Liver (tissue), 9 donors: ENCODE data around the gene IRF2BP2. TPM values are rescaled to one million over a fixed set of nuclear protein-coding genes. Genes with fewer than 3 reads are reported as not detected.

Experiments used
- DNase-seq: peaks from one replicate; pipeline ENCODE4 v3.0.0-alpha.2; 2017; ENCODE audit warnings: low spot score
- H3K27ac ChIP-seq, 2 donors: one replicate each; pipeline ENCODE4 v1.7.0; 2013; ENCODE audit warnings: inconsistent platforms in 2 of 2, low read length in 2 of 2, control low read depth in 1 of 2, low read depth in 1 of 2, mild to moderate bottlenecking in 1 of 2
- H3K27me3 ChIP-seq, 4 donors: one replicate each; pipeline versions ENCODE4 v1.6.1 to v1.7.0; 2013; ENCODE audit warnings: low read length in 3 of 4, inconsistent platforms in 1 of 4, mild to moderate bottlenecking in 1 of 4, moderate library complexity in 1 of 4; ENCODE audit not compliant: control insufficient read depth in 4 of 4, insufficient read depth in 4 of 4
- H3K36me3 ChIP-seq, 4 donors: one replicate each; pipeline versions ENCODE4 v1.6.1 to v1.7.0; 2013; ENCODE audit warnings: low read length in 3 of 4, mild to moderate bottlenecking in 3 of 4, low read depth in 1 of 4, moderate library complexity in 1 of 4; ENCODE audit not compliant: control insufficient read depth in 4 of 4, insufficient read depth in 3 of 4
- H3K4me1 ChIP-seq, 4 donors: one replicate each; pipeline versions ENCODE4 v1.6.1 to v1.7.0; 2013; ENCODE audit warnings: low read length in 3 of 4, mild to moderate bottlenecking in 3 of 4, moderate library complexity in 1 of 4; ENCODE audit not compliant: control insufficient read depth in 4 of 4, insufficient read depth in 4 of 4
- H3K4me3 ChIP-seq, 3 donors: one replicate each; pipeline versions ENCODE4 v1.6.1 to v1.7.0; 2013; ENCODE audit warnings: low read length in 3 of 3, control low read depth in 1 of 3, low read depth in 1 of 3, mild to moderate bottlenecking in 1 of 3
- H3K9ac ChIP-seq, 2 donors: one replicate each; pipeline ENCODE4 v1.7.0; 2013; ENCODE audit warnings: low read length in 2 of 2, mild to moderate bottlenecking in 2 of 2, moderate library complexity in 2 of 2, control low read depth in 1 of 2, low read depth in 1 of 2
- H3K9me3 ChIP-seq, 4 donors: one replicate each; pipeline versions ENCODE4 v1.6.1 to v1.7.0; 2013; ENCODE audit warnings: low read length in 3 of 4; ENCODE audit not compliant: control insufficient read depth in 4 of 4
- CTCF ChIP-seq: fragments of 150-350 bp; IDR thresholded peaks from 2 replicates; pipeline ENCODE4 v1.5.1; 2017; ENCODE audit warnings: improper control_type of control experiment, low read depth, low read length; ENCODE audit not compliant: missing input control
- EGR1 ChIP-seq, 2 donors: IDR thresholded peaks; 2 replicates each; pipeline ENCODE4 v1.6.1; 2016 to 2018; ENCODE audit warnings: antibody characterized with exemption in 2 of 2, low read depth in 2 of 2
- FOXA1 ChIP-seq: IDR thresholded peaks from 2 replicates; pipeline ENCODE4 v1.6.1; 2016; ENCODE audit warnings: antibody characterized with exemption
- FOXA2 ChIP-seq: IDR thresholded peaks from 2 replicates; pipeline ENCODE4 v1.6.1; 2016; ENCODE audit warnings: antibody characterized with exemption
- HNF4A ChIP-seq, 2 donors: conservative IDR thresholded peaks; 2 replicates each; pipeline ENCODE4 v1.6.1; 2016; ENCODE audit warnings: antibody characterized with exemption in 2 of 2, mild to moderate bottlenecking in 2 of 2
- HNF4G ChIP-seq: IDR thresholded peaks from 2 replicates; pipeline ENCODE4 v1.6.1; 2016; ENCODE audit warnings: antibody characterized with exemption
- MAX ChIP-seq: IDR thresholded peaks from 2 replicates; pipeline ENCODE4 v1.6.1; 2016; ENCODE audit warnings: antibody characterized with exemption
- NR2F2 ChIP-seq: IDR thresholded peaks from 2 replicates; pipeline ENCODE4 v1.6.1; 2016; ENCODE audit warnings: antibody characterized with exemption
- RAD21 ChIP-seq, 2 donors: IDR thresholded peaks; 2 replicates each; pipeline ENCODE4 v1.6.1; 2016; ENCODE audit warnings: antibody characterized with exemption in 2 of 2, mild to moderate bottlenecking in 2 of 2
- REST ChIP-seq: IDR thresholded peaks from 2 replicates; pipeline ENCODE4 v1.6.1; 2016; ENCODE audit warnings: antibody characterized with exemption, mild to moderate bottlenecking
- SP1 ChIP-seq: IDR thresholded peaks from 2 replicates; pipeline ENCODE4 v1.6.1; 2018; ENCODE audit warnings: antibody characterized with exemption, mild to moderate bottlenecking
- TAF1 ChIP-seq: conservative IDR thresholded peaks from 2 replicates; pipeline ENCODE4 v1.6.1; 2016; ENCODE audit warnings: antibody characterized with exemption, mild to moderate bottlenecking
- YY1 ChIP-seq: IDR thresholded peaks from 2 replicates; pipeline ENCODE4 v1.6.1; 2016; ENCODE audit warnings: antibody characterized with exemption, mild to moderate bottlenecking
- WGBS: extraction: QIAGEN DNeasy Blood & Tissue Kit; methylation state at CpG from one replicate; pipeline ENCODE4 v1.1.7; 2013; 5-methylcytosine and 5-hydroxymethylcytosine counted together
- polyA plus RNA-seq, 2 donors: library from polyadenylated mRNA; stranded (reverse) in 1 of 2; unstranded in 1 of 2; fragments of 200-250 nt in 1 of 2; fragments of >200 nt in 1 of 2; fragmentation: Nextera tagmentation in 1 of 2; extraction: Ambion mirVana in 1 of 2; gene quantifications; one replicate each; pipeline versions ENCODE4 v1.2.1 to v1.2.3, GENCODE V29; 2013 to 2015
- total RNA-seq, 2 donors: library from RNA; depleted of rRNA; stranded (reverse); fragments of >200 nt; gene quantifications; one replicate each; pipeline ENCODE4 v1.2.3, GENCODE V29; 2014
- TF ChIP-seq, protein P1 (sequence below): IDR thresholded peaks from 2 replicates; pipeline ENCODE4 v1.6.1; 2016; ENCODE audit warnings: antibody characterized with exemption
- TF ChIP-seq, protein P2 (sequence below): IDR thresholded peaks from 2 replicates; pipeline ENCODE4 v1.6.1; 2016; ENCODE audit warnings: antibody characterized with exemption
- donor health status: healthy.
- donor health status: healthy.
- donor health status: healthy.
- donor health status: healthy.
- donor health status: healthy.

Gene IRF2BP2
- total and polyA plus RNA-seq, 4 donors = 22.2 to 48.2 (median 35.4) TPM

DNA sequence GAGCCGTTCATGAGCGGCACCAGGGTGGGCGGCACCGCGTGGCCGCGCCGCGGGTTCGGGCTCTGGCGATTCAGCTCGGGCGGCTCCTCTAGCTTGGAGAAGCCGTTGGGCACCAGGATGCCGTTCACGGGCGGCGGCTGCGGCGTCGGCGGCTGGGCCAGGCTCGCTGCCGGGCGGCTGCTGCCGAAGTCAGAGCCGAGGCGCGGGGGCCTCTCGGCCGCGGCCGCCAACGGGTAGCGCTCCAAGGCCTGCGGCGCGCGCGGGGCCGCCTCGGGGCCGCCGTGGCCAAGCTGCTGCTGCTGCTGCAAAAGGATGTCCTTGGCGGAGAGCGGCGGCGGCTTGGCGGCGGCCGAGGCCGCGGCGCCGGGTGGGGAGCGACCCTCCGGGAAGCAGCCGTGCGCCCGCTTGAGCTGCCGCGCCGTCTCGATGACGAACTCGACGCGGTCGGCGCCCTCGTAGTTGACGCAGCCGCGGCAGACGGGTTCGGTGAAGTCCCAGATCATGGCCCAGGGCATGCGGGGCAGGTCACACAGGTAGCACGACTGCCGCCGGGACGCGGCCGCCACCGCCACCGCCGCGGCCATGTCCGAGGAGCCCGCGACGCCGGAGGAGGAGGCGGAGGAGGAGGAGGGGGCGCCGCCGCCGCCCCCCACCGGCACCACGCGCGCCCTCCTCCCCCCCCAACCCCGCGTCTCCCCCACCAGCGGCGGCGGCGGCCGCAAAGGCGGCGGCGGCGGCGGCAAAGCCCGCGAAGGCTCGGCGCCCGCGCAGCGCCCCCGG is 877 bp downstream of the IRF2BP2 start:
- TF ChIP-seq HNF4G (no peak), CTCF (no peak), MAX (no peak), TAF1 (no peak)
- TF ChIP-seq, protein P1, sequence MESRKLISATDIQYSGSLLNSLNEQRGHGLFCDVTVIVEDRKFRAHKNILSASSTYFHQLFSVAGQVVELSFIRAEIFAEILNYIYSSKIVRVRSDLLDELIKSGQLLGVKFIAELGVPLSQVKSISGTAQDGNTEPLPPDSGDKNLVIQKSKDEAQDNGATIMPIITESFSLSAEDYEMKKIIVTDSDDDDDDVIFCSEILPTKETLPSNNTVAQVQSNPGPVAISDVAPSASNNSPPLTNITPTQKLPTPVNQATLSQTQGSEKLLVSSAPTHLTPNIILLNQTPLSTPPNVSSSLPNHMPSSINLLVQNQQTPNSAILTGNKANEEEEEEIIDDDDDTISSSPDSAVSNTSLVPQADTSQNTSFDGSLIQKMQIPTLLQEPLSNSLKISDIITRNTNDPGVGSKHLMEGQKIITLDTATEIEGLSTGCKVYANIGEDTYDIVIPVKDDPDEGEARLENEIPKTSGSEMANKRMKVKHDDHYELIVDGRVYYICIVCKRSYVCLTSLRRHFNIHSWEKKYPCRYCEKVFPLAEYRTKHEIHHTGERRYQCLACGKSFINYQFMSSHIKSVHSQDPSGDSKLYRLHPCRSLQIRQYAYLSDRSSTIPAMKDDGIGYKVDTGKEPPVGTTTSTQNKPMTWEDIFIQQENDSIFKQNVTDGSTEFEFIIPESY = no peak
- no peaks in the 10 kb centered on the region for H3K27me3 ChIP-seq
- H3K4me3 ChIP-seq = peak overlapping the region; percentile 75 to 98 (median 94)
- H3K4me1 ChIP-seq = peaks cover 8 to 43% (median 18%) of the 10 kb centered on the region in 4 donors
- H3K9ac ChIP-seq = peak overlapping the region; percentile 99 to 100
- no peaks in the 10 kb centered on the region for H3K9me3 ChIP-seq
- peaks cover 0 to 11% (median under 1%) of the 10 kb centered on the region in 4 donors for H3K36me3 ChIP-seq
- peak; percentile 72 for DNase-seq
- WGBS = under 1% methylated on average over 119 of the region's 121 CpGs
- H3K27ac ChIP-seq = peak overlapping the region; percentile 97 to 100

GRCh38 chr1:234608025-234608910 is 1.7 kb downstream of the IRF2BP2 start:
- Histone ChIP-seq H3K36me3 (peaks cover 0 to 11% (median under 1%) of the 10 kb centered on the region in 4 donors), H3K9me3 (no peaks in the 10 kb centered on the region), H3K4me3 (peak overlapping the region; percentile 75 to 98 (median 94)), H3K27me3 (no peaks in the 10 kb centered on the region), H3K9ac (peak overlapping the region; percentile 99 to 100), H3K4me1 (peaks cover 7 to 41% (median 13%) of the 10 kb centered on the region in 4 donors), H3K27ac (peak overlapping the region; percentile 97 to 100)
- WGBS = under 1% methylated on average over 68 of the region's 68 CpGs
- DNase-seq = peak; percentile 77
- peak; percentile 92 for TF ChIP-seq NR2F2
- TF ChIP-seq, protein P2, sequence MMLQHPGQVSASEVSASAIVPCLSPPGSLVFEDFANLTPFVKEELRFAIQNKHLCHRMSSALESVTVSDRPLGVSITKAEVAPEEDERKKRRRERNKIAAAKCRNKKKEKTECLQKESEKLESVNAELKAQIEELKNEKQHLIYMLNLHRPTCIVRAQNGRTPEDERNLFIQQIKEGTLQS = peak; percentile 84
- peak; percentile 76 for TF ChIP-seq SP1
- TF ChIP-seq REST = peak; percentile 69
- peak; percentile 64 for TF ChIP-seq TAF1
- no peak for TF ChIP-seq CTCF
- TF ChIP-seq, protein P1 = no peak
- TF ChIP-seq MAX = peak; percentile 90
- TF ChIP-seq FOXA2 = no peak
- peak in 1 of 2 donors; percentile 12 for TF ChIP-seq HNF4A (conservative IDR thresholded peaks at IDR 0.05)
- no peak for TF ChIP-seq HNF4G
- TF ChIP-seq RAD21 (IDR thresholded peaks at IDR 0.05) = peak; percentile 46 to 54
- peak; percentile 87 for TF ChIP-seq YY1
- no peak for TF ChIP-seq FOXA1
- no peak for TF ChIP-seq EGR1 (IDR thresholded peaks at IDR 0.05; ENCODE audit: low read depth in 2 of 2)
